Measurements from ENCODE around the gene IZUMO1.
"Not testable (repeated sequence)": the region's sequence is repeated elsewhere in the genome, so short reads cannot be mapped to it uniquely, and the experiment has no call there.

The IZUMO1 gene

GRCh38 chr19:48711106-48711662 lies 35.5 kb downstream of the IZUMO1 start:
- DNase-seq = no peak

- no peak for DNase-seq
Measured at GRCh38 chr19:48708471-48708870, 38.2 kb downstream of the IZUMO1 start.

- DNase-seq = no peak
Measured at GRCh38 chr19:48705431-48705830, 41.3 kb downstream of the IZUMO1 start.

- no peak for DNase-seq
Measured at GRCh38 chr19:48703316-48703715, 43.4 kb downstream of the IZUMO1 start.

GRCh38 chr19:48702701-48703100 lies 44.0 kb downstream of the IZUMO1 start:
- no peak for DNase-seq

GRCh38 chr19:48698046-48698445 lies 48.7 kb downstream of the IZUMO1 start:
- DNase-seq = no peak

GRCh38 chr19:48696353-48697010 lies 50.2 kb downstream of the IZUMO1 start:
- DNase-seq = no peak

GRCh38 chr19:48695743-48696352 lies 50.9 kb downstream of the IZUMO1 start, which contains the start of gene FUT2:
TSS of gene FUT2 (plus strand) at chr19:48695971. CDS start at chr19:48702957, 6,986 bp downstream.
- DNase-seq = no peak

- DNase-seq = not testable (repeated sequence)
Measured at GRCh38 chr19:48693629-48694028, 53.1 kb downstream of the IZUMO1 start.

Measured in activated naive CD4-positive, alpha-beta T cell treated with Interleukin-2 at 50 U/mL for 16 hours (primary cell).